OCI-LY7 (cell line): ENCODE measurements around the gene FAM168B.

Source experiments
- EZH2phosphoT487 ChIP-seq: fragments of 200-600 bp; sonication (generic); IDR thresholded peaks from 2 replicates; pipeline ENCODE4 v1.6.1; 2018; ENCODE audit warnings: low read depth, borderline replicate concordance, mild to moderate bottlenecking, mixed run types, antibody characterized with exemption, low read length, moderate library complexity, mixed read lengths
- TF ChIP-seq, protein P1 (sequence below): fragments of 200-600 bp; sonication (generic); conservative IDR thresholded peaks from 2 replicates; pipeline ENCODE4 v1.5.1; 2014; ENCODE audit warnings: mild to moderate bottlenecking, antibody characterized with exemption, low read length, moderate library complexity, mixed read lengths

DNA sequence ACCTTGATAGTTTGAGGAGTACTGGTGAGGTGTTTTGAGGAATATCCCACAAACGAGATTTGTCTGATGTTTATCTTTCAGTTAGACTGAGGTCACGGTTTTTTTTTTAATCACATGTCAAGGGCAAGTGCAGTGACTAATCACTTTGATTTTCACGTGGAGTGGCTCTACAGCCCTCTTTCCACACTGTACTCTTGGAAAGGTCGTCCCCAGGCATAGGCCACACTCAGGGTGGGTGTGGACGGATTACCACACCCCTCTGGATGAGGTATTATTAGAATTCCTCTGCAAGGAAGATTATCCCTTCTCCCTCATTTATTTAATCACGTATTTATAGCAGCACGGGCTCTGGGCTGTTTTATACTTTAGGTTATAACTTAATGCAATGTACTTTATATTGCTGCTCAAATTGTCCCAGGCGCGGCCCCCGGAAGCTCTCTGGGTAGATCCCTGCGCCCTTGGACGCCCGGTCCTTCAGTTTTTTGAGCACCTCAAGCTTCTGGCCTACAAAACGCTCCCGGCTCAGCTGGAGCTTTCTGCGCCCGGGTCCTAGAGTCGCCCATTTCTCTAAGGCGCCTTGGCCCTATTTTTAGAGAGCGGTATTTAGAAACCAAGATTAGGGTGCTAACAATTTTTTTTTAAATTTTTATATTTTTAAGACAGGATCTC, 11.4 kb upstream of the FAM168B start:
- TF ChIP-seq, protein P1, sequence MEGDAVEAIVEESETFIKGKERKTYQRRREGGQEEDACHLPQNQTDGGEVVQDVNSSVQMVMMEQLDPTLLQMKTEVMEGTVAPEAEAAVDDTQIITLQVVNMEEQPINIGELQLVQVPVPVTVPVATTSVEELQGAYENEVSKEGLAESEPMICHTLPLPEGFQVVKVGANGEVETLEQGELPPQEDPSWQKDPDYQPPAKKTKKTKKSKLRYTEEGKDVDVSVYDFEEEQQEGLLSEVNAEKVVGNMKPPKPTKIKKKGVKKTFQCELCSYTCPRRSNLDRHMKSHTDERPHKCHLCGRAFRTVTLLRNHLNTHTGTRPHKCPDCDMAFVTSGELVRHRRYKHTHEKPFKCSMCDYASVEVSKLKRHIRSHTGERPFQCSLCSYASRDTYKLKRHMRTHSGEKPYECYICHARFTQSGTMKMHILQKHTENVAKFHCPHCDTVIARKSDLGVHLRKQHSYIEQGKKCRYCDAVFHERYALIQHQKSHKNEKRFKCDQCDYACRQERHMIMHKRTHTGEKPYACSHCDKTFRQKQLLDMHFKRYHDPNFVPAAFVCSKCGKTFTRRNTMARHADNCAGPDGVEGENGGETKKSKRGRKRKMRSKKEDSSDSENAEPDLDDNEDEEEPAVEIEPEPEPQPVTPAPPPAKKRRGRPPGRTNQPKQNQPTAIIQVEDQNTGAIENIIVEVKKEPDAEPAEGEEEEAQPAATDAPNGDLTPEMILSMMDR = no peak; the same call in 1 of the 2 replicates
- TF ChIP-seq EZH2phosphoT487 = no peak
